ENCODE data around the gene AAK1.

DNA sequence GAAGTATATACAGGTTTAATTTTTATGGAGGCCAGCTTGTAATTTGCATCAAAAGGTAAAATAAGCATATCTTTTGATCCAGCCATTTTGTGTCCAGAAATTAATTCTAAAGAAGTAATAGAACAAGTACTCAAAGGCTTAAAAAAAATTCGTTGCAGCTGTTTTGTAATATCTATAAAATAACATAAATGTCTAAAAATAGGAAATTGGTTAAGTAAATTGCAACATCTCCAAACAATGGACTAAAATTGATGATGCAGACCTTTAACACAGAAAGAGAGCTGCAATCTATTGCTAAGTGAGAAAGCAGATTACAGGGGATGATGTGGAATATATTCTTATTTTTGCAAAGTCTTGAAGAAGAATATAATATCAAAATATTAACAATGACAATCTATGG lies 19.4 kb downstream of the AAK1 start:
- TF ChIP-seq, protein P1, sequence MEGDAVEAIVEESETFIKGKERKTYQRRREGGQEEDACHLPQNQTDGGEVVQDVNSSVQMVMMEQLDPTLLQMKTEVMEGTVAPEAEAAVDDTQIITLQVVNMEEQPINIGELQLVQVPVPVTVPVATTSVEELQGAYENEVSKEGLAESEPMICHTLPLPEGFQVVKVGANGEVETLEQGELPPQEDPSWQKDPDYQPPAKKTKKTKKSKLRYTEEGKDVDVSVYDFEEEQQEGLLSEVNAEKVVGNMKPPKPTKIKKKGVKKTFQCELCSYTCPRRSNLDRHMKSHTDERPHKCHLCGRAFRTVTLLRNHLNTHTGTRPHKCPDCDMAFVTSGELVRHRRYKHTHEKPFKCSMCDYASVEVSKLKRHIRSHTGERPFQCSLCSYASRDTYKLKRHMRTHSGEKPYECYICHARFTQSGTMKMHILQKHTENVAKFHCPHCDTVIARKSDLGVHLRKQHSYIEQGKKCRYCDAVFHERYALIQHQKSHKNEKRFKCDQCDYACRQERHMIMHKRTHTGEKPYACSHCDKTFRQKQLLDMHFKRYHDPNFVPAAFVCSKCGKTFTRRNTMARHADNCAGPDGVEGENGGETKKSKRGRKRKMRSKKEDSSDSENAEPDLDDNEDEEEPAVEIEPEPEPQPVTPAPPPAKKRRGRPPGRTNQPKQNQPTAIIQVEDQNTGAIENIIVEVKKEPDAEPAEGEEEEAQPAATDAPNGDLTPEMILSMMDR (IDR thresholded peaks at IDR 0.05), result no peak
- TF ChIP-seq POLR2AphosphoS5 (IDR thresholded peaks at IDR 0.05) (no peak), POLR2A (IDR thresholded peaks at IDR 0.05) (no peak), EP300 (IDR thresholded peaks at IDR 0.05; ENCODE audit: low read depth) (no peak)
